Liver (tissue), 2 donors: Measurements from ENCODE around the gene CTAG1A.

Source experiments
- ATF3 ChIP-seq: IDR thresholded peaks from 2 replicates; pipeline ENCODE4 v1.6.1; 2016; ENCODE audit warnings: antibody characterized with exemption
- JUND ChIP-seq, 2 donors: IDR thresholded peaks; 2 replicates each; pipeline ENCODE4 v1.6.1; 2016; ENCODE audit warnings: antibody characterized with exemption in 2 of 2
- donor health status: healthy.

- TF ChIP-seq JUND (IDR thresholded peaks at IDR 0.05) = no peak
- no peak for TF ChIP-seq ATF3
These were observed 20.6 kb downstream of the CTAG1A start for GRCh38 chrX:154605566-154605965.
